HG02759 (cell line): Measurements from ENCODE around the gene GALR3.

Experiments used
- ATAC-seq: cut with Tn5 transposase; IDR thresholded peaks from one replicate; pipeline ENCODE4 v1.9.1; 2021; ENCODE audit warnings: mild to moderate bottlenecking, moderate library complexity; ENCODE audit not compliant: unreplicated experiment

The GALR3 gene

GRCh38 chr22:37802310-37803194 is 20.6 kb upstream of the GALR3 start:
- ATAC-seq, result no peak

GRCh38 chr22:37803195-37803638 is 20.0 kb upstream of the GALR3 start:
- ATAC-seq, result no peak

GRCh38 chr22:37803639-37804351 is 19.4 kb upstream of the GALR3 start:
- no peak for ATAC-seq

GRCh38 chr22:37804352-37804880 is 18.8 kb upstream of the GALR3 start:
- no peak for ATAC-seq

- ATAC-seq, result no peak
Observed at GRCh38 chr22:37804881-37805809, 18.0 kb upstream of the GALR3 start.

GRCh38 chr22:37805810-37806277 is 17.3 kb upstream of the GALR3 start:
- no peak for ATAC-seq

- no peak for ATAC-seq
Observed at GRCh38 chr22:37806409-37807333, 16.5 kb upstream of the GALR3 start.

GRCh38 chr22:37807410-37808293 is 15.5 kb upstream of the GALR3 start, which contains the start of gene GCAT:
GCAT (plus strand) TSS chr22:37807934; CDS start chr22:37807968, 34 bp downstream.
- peak; percentile 84 for ATAC-seq

- ATAC-seq, result no peak
Observed at GRCh38 chr22:37808294-37808657, 14.9 kb upstream of the GALR3 start.

- no peak for ATAC-seq
Observed at GRCh38 chr22:37809672-37810333, 13.4 kb upstream of the GALR3 start.

- no peak for ATAC-seq
Observed at GRCh38 chr22:37811867-37812266, 11.3 kb upstream of the GALR3 start.

- no peak for ATAC-seq
Observed at GRCh38 chr22:37812869-37813678, 10.1 kb upstream of the GALR3 start.

GRCh38 chr22:37815593-37815992 is 7.6 kb upstream of the GALR3 start:
- no peak for ATAC-seq

GRCh38 chr22:37816543-37817180 is 6.5 kb upstream of the GALR3 start:
- ATAC-seq, result no peak

- peak; percentile 71 for ATAC-seq
Observed at GRCh38 chr22:37817705-37818408, 5.3 kb upstream of the GALR3 start.
